ENCODE data around the gene KLHL30. TPM values are rescaled to one million over a fixed set of nuclear protein-coding genes. Genes with fewer than 3 reads are reported as not detected.

Gene KLHL30
- polyA plus RNA-seq, 1 donor (not counting 4 experiments of a cell fraction or from before 2014, with no cell fraction given), result not detected

GRCh38 chr2:238143239-238143951 lies 4.9 kb downstream of the KLHL30 start:
- no peak for TF ChIP-seq EZH2 (IDR thresholded peaks at IDR 0.05; ENCODE audit: low read length)
- no peak for TF ChIP-seq CTCF (optimal IDR thresholded peaks at IDR 0.05 in 1 of 3, IDR thresholded peaks at IDR 0.05 in 1 of 3, conservative IDR thresholded peaks at IDR 0.05 in 1 of 3; ENCODE audit: extremely low read depth in 1 of 3, insufficient read depth in 2 of 3, low read length in 3 of 3)
- no peak overlapping the region for H3K9ac ChIP-seq (ENCODE audit: control insufficient read depth, extremely low read depth, insufficient read depth, low read length)
- H3K9me3 ChIP-seq (ENCODE audit: control insufficient read depth, low read depth, low read length), result no peaks in the 10 kb centered on the region
- dilution Hi-C loops (cut with MboI; ENCODE audit: extremely low pct_ligation_motif_present, low sequenced_read_pairs), result no loop called here
- no peak overlapping the region for H2AFZ ChIP-seq (ENCODE audit: control insufficient read depth, low read length)
- no peaks in the 10 kb centered on the region for H3K36me3 ChIP-seq (ENCODE audit: control insufficient read depth in 2 of 2, extremely low read depth in 1 of 2, insufficient read depth in 2 of 2, low read length in 2 of 2)
- H3K27ac ChIP-seq (ENCODE audit: control insufficient read depth, insufficient read depth, low read length), result no peak overlapping the region
- no peaks in the 10 kb centered on the region for H3K27me3 ChIP-seq (ENCODE audit: control insufficient read depth, extremely low read depth, insufficient read depth, low read length)
- H3K4me1 ChIP-seq (ENCODE audit: control insufficient read depth, extremely low read depth, insufficient read depth, low read length), result peaks cover 30% of the 10 kb centered on the region
- H3K4me2 ChIP-seq (ENCODE audit: control insufficient read depth, extremely low read depth, insufficient read depth, low read depth, low read length), result no peak overlapping the region
- H3K79me2 ChIP-seq (ENCODE audit: control insufficient read depth, insufficient read depth, low read length), result no peaks in the 10 kb centered on the region
- FAIRE-seq (no peak), DNase-seq (ENCODE audit: low read depth, low spot score) (peak; percentile 26)
- no peaks in the 10 kb centered on the region for H3K9me1 ChIP-seq (ENCODE audit: control insufficient read depth, extremely low read depth, insufficient read depth, low read length)
- no peak overlapping the region for H3K4me3 ChIP-seq (ENCODE audit: control insufficient read depth in 2 of 3, extremely low read depth in 1 of 3, insufficient read depth in 2 of 3, low read depth in 1 of 3, low read length in 3 of 3)
- H4K20me1 ChIP-seq (ENCODE audit: control insufficient read depth, extremely low read depth, insufficient read depth, low read length), result no peaks in the 10 kb centered on the region

DNA sequence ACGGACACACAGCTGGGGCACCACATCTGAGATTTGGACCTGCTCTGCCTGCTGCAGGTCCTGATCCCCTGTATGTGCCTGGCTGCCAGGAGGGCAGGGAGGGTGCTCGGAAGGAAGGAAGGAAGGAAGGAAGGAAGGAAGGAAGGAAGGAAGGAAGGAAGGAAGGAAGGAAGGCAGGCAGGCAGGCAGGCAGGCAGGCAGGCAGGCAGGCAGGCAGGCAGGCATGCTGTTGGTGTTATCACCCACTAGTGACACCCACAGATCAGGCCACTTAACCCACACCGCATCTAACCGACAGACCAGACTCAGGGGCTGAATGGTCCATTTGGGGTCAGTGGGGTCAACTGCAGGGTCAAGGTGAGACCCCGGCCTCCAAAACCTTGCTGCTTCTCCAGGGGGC lies 5.8 kb downstream of the KLHL30 start:
- dilution Hi-C loops (cut with MboI; ENCODE audit: extremely low pct_ligation_motif_present, low sequenced_read_pairs), result no loop called here
- H3K79me2 ChIP-seq (ENCODE audit: control insufficient read depth, insufficient read depth, low read length), result no peaks in the 10 kb centered on the region
- H3K4me3 ChIP-seq (ENCODE audit: control insufficient read depth in 2 of 3, extremely low read depth in 1 of 3, insufficient read depth in 2 of 3, low read depth in 1 of 3, low read length in 3 of 3), result no peak overlapping the region
- no peak overlapping the region for H3K4me2 ChIP-seq (ENCODE audit: control insufficient read depth, extremely low read depth, insufficient read depth, low read depth, low read length)
- H3K4me1 ChIP-seq (ENCODE audit: control insufficient read depth, extremely low read depth, insufficient read depth, low read length), result peaks cover 30% of the 10 kb centered on the region
- H2AFZ ChIP-seq (ENCODE audit: control insufficient read depth, low read length), result no peak overlapping the region
- TF ChIP-seq CTCF (optimal IDR thresholded peaks at IDR 0.05 in 1 of 3, IDR thresholded peaks at IDR 0.05 in 1 of 3, conservative IDR thresholded peaks at IDR 0.05 in 1 of 3; ENCODE audit: extremely low read depth in 1 of 3, insufficient read depth in 2 of 3, low read length in 3 of 3) (no peak), EZH2 (IDR thresholded peaks at IDR 0.05; ENCODE audit: low read length) (no peak)
- DNase-seq (ENCODE audit: low read depth, low spot score), result no peak
- H3K9me1 ChIP-seq (ENCODE audit: control insufficient read depth, extremely low read depth, insufficient read depth, low read length), result no peaks in the 10 kb centered on the region
- no peaks in the 10 kb centered on the region for H3K36me3 ChIP-seq (ENCODE audit: control insufficient read depth in 2 of 2, extremely low read depth in 1 of 2, insufficient read depth in 2 of 2, low read length in 2 of 2)
- no peak overlapping the region for H3K27ac ChIP-seq (ENCODE audit: control insufficient read depth, insufficient read depth, low read length)
- no peaks in the 10 kb centered on the region for H3K9me3 ChIP-seq (ENCODE audit: control insufficient read depth, low read depth, low read length)
- no peak for FAIRE-seq
- H3K9ac ChIP-seq (ENCODE audit: control insufficient read depth, extremely low read depth, insufficient read depth, low read length), result no peak overlapping the region
- no peaks in the 10 kb centered on the region for H3K27me3 ChIP-seq (ENCODE audit: control insufficient read depth, extremely low read depth, insufficient read depth, low read length)
- no peaks in the 10 kb centered on the region for H4K20me1 ChIP-seq (ENCODE audit: control insufficient read depth, extremely low read depth, insufficient read depth, low read length)
